Renal cortical epithelial cell (primary cell): ENCODE results near the gene FLNB. TPM values are rescaled to one million over a fixed set of nuclear protein-coding genes. Genes with fewer than 3 reads are reported as not detected.
"Not testable (repeated sequence)": the region's sequence is repeated elsewhere in the genome, so short reads cannot be mapped to it uniquely, and the experiment has no call there.

Source experiments
- DNase-seq: peaks from one replicate; pipeline ENCODE4 v3.0.0-alpha.2; 2011; ENCODE audit warnings: low read depth
- total RNA-seq: library from RNA; depleted of rRNA; stranded (reverse); fragments of >200 nt; gene quantifications from 2 replicates; pipeline ENCODE4 v1.2.3, GENCODE V29; 2014

Gene FLNB
- total RNA-seq, 1 donor from 2014 or later: 342 TPM

DNA sequence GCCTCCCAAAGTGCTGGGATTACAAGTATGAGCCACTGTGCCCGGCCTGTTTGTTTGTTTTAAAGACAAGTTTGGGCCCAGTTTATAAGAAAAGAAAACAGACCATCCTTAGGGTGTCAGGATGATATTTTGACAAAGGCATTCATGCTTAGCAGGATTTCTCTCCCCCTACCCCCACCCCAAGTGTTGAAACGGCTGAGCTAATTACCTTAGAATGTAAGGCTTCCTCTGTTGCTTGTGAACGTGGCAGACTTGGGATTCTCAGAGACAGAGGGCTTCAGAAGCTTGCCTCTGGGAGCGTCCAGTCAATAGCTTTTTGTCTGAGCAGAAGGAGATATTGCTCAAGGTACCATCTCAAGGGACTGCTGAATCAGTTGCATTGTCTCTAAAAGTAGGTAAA, 24.0 kb downstream of the FLNB start:
- DNase-seq: peak; percentile 73

DNA sequence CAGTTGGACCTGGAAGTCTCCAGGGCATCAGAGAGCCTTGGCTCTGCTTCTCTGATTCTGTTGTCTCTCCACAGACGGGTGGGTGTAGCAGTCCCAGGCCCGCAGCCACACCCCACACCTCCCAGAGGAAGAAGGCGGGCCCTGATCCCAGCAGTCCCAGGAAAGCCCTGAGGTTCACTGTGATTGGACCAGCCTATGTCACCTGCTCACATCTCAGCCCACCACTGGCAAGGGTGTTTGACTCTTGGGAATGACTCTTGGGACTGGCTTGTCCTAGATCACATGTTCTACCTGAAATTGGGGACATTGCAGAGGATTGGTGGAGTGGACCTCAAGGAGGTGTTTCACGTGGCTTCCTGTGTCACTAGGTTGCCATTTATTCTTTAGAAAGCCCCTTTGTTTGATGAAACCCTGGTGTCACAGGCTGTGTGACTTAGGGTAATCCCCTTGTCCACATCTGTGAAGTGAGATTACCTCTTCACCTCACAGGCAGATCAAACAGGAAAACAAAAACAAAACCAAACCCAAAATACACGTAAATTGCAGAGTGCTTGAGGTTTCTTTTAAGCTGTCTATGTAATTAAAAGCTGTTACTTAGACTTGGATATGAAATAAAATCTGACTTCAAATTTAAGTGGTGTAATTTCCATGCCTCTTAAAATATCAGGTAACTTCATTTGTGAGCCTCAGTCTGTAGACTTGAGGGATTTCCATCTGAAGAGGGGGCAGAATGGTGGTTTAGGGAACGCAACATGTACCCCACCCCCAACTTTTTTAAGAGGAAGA, 26.7 kb downstream of the FLNB start:
- DNase-seq: no peak

DNA sequence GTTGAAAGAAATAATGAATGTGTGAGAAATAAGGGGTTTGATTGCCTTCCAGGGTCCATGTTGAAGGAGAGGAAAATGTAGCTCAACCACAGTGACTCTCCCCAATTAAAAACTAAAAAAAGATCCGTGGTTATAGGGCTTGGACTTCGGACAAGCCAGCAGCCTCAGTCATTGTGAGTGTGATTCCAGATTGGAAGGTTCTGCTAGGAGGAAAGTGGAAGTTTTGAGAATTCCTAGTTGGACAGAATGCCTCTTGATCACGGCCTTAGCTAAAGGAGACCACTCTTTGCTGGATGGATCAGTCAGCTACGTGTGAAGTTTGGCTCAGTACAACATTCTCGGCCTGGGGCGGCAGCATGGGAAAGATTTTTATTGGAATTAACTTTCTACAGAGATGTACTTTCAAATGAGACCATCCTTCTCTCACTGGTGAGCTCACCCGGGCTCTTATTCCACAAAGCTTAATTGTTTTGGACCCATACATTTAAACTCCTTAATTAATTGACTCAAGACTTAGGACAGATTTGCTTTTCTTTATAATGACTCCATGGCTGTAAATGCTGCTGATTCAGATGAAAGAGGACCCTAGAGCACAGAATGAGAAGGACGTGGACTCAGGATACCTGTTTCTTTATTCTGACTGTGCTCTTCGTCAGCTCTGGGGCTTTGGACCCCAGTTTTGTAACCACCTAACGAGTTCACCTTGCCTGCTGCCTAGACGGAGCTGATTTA, 27.5 kb downstream of the FLNB start:
- no peak for DNase-seq

DNA sequence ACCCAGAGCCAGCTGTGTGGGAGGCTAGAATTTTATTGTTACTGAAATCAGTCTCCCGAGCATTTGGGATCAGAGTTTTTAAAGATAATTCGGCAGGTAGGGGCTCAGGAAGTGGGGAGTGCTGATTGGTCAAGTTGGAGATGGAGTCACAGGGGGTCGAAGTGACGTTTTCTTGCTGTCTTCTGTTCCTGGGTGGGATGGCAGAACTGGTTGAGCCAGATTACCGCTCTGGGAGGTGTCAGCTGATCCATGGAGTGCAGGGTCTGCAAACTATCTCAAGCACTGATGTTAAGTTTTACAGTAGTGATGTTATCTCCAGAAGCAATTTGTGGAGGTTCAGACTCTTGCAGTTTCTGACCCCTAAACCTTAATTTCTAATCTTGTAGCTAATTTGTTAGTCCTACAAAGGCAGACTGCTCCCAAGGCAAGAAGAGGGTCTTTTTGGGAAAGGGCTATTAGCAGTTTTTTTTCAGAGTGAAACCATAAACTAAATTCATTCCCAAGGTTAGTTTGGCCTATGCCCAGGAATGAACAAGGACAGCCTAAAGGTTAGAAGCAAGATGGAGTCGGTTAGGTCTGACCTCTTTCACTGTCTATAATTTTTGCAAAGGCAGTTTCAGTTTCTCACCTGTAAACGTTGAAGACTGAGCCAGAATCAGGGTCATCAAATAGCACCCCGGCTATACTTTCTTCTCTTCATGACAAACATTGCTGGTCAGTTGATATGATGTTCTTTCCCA, 28.2 kb downstream of the FLNB start:
- no peak for DNase-seq

DNA sequence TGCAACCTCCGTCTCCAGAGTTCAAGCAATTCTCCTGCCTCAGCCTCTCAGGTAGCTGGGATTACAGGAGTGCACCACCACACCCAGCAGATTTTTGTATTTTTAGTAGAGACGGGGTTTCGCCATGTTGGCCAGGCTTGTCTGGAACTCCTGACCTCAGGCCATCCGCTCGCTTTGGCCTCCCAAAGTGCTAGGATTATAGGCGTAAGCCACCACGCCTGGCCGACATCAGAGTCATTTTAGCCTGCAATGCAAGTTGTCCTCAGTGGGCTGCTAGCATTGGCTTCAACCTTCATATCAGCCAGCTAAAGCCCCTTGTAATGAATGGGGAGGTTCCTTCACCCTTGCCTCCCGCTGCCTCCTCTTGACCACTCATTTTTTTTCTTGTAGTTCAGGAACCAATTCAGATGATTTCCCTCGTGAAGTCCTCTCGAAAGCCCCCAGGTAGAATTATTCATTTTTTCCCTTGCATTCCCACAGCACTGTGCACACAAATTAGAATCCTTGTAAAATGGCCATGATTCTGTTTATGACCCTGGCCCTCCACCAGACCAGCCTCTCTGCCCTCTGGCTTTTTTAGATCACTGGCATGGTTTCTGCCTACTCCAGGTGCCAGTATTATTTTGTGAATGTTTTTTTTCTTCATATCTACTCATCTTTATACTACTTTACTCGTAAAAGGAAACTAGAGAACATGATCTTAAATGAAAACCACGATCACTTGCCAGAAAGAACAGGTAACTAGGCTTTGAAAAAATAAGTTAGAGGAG, 29.1 kb downstream of the FLNB start:
- no peak for DNase-seq

DNA sequence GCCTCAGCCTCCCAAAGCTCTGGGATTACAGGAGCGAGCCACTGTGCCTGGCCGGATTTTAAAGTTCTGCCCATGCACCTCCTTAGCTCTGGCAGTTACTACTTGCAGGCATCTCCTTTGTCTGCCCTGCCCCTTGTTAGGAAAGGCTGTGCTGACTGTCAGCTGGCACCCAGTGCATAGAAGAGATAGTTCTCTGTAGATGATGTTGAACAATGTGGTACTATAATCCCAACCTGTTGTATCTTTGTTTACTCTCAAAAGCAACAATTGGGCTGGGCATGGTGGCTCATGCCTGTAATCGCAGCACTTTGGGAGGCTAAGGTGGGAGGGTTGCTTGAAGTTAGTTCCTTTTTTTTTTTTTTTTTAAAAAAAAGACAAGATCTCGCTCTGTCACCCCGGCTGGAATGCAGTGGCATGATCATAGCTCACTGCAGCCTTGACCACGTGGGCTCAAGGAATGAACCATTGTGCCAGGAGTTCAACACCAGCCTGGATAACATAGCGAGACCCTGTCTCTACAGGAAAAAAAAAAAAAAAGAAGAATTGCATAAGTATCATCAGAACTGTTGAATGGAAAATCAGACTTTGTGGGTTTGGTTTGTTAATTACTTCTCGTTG, 30.6 kb downstream of the FLNB start:
- DNase-seq: peak; percentile 43

DNA sequence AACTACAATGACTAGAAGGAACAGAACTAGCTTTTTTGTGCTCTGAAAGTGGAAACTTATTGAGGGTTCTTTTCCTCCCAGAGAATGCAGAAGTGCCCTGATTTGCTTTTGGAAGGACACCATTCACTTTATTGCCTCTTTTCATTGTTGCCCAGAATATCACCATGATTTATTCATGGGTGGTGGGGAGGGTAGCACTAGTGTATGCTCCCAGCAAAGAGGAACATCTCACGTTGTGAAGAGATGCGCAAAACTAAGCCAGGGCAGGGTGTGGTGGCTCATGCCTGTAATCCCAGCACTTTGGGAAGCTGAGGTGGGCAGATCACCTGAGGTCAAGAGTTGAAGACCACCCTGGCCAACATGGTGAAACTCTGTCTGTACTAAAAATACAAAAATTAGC, 31.4 kb downstream of the FLNB start:
- no peak for DNase-seq

DNA sequence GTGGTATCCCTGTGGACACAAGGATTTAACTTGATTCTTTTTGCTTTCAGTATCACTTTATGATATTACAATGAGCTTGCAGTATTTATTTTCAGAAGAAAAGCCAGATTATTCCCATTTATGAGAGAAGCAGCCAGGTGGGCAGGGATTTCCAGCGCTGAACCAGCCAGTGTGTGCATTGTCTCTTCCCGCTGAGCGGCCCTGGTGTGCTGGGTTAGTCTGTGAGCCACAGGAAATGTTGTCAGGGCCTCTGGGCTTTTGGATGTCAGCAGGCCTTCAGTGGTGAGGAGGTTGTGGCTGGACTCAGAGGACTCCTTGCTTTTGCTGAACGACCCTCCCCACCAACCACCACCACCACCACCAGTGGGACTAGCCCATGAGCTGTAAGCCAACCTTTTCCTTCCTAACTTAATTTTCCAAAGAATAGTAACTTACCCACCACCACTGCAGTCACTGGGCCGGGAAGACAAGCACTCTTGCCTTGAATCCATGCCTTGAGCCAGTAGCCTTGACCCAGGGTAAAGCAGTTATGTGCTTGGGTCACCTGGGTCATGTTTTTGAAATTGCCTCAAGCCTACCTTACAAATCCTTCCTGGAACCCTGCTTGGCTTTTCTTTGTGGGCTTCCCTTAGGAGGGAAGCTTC, 33.1 kb downstream of the FLNB start:
- no peak for DNase-seq

DNA sequence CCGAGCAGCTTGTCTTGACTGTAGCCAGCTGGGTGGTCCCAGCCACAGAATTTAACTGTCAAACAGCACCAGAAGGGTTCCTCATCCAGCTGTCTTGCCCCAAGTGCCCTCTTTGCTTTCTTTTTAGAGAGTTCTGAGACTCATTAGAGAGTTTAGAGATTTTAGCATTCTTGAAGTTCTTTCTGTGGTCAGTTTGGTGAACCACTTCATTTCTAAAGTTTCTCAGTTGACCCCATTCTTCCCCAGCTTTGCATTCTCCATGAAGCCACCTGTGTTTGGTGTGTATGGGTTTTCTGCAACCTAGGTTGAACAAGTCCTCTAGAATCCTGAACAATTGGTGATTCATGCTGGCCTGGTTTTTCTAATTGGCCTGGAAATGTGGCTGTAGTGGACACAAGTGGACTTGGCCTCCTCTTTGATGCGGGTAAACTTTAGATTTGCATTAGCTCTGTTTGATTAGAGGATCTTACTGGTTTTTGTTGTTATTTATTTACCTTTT, 33.7 kb downstream of the FLNB start:
- peak; percentile 94 for DNase-seq

DNA sequence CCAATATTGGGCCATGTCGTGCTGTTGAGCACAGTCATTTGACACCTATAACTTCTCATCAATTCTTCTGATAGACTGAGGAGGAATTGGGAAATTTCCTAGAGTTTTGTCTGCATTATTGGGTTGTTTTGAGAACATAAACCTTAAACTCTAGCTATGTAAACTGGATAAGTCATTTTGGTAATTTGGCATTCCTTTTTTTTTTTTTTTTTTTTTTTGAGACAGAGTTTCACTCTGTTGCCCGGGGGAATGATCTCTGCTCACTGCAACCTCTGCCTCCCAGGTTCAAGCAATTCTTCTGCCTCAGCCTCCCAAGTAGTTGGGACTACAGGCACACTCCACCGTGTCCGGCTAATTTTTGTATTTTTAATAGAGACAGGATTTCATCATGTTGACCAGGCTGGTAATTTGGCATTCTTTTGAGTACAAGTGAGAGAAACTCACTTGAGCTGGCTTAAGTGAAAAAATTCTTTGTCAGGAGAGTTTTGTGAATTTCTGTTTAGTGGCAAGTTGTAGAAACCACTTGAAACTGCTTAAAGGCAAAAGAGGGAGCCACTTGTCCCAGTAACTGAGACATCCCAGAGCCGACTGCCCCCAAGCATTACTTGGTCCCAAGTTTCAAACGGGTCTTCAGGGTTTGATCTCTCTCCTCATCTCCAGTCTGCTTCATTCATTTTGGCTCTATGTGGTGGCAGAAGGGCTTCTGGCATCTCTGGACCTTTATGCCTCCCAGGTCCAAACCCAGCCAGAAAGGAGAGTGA, 34.9 kb downstream of the FLNB start:
- DNase-seq: no peak

DNA sequence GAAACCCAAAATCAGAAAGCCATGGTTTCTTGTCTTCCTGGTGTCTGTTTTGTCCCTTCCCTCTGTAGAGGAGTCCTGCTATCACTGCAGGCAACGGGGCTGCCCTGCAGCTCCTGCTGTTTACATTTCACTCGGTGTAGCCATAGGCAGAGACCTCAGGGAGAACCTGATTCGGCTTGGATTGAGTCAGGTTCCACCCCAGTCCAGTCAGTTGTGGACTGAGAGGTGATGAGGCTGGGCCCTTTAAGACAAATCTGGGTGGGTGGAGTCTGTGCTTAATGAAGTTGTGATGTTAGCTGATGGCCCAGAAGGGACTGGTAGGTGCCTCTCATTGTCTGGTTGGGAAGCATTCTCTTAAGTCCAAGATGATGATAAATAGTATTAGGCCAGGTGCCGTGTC, 35.7 kb downstream of the FLNB start:
- no peak for DNase-seq

DNA sequence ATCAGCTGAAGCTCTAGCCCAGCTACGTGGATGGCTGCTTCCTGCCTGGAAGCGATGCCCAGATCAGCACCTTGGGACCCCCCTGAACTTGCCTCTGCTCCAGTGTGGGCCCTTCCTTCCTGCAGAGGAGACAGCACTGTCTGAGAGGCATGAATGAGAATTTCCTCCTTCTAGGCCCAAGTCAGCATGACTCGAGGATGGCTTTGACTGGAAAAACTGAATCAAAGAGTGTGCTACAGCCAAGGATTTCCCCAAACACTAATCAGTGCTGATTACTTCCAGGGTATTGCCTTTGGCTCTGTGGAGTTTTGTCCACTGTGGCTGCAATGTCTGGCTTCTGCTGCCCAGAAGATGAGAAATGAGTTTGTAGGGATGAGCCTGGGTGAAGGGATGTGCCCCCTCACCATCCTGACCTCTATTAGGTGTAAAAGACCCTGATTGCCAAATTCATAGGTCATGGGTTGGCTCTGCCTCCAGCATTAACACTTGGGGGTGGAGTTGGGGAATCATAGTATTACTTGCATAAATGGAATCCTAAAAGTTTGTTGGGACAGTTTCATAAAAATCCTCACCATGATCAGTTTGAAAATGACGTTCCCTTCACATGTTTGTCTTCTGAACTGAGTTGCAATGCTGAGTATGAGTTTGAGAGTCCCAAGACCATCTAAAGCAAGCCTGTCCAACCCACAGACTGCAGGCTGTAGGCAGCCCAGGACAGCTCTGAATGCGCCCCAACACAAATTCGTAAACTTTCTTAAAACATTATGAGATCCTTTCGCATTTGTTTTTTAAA, 36.7 kb downstream of the FLNB start:
- no peak for DNase-seq

DNA sequence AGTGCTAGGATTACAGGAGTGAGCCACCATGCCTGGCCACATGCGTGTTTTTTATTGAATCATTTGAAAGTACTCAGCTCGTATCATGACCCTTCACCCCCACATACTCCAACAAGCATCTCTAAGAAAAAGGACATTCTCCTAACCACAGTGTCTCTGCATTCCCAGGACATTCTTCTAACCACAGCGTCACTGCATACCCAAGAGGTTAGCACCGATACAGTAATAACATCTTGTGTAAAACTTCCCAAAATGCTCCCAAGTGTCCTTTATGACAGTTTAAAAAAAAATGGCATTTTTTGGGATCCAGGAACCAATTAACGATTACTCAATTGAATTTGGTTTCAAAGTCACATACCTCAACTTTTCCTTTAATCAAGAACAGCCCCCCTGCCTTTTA, 39.6 kb downstream of the FLNB start:
- peak; percentile 73 for DNase-seq

DNA sequence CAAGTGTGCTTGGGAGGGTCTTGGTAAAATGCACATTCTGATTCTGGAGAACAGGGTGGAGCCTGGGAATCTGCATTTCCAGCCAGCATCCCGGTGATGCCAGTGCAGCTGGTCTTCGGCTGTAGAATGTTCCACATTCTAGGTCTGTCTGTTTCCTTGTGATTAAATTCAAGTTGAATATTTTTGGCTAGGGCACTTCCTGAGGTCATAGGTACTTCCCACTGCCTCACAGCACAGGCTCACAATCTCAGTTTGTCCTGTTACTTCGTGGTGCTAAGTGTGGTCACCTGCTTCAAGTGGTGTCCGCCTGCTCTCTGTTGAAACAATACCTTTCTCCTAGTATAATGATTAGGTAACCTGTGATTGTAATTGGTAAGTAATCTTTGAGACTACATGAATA, 40.1 kb downstream of the FLNB start:
- DNase-seq: peak; percentile 76

DNA sequence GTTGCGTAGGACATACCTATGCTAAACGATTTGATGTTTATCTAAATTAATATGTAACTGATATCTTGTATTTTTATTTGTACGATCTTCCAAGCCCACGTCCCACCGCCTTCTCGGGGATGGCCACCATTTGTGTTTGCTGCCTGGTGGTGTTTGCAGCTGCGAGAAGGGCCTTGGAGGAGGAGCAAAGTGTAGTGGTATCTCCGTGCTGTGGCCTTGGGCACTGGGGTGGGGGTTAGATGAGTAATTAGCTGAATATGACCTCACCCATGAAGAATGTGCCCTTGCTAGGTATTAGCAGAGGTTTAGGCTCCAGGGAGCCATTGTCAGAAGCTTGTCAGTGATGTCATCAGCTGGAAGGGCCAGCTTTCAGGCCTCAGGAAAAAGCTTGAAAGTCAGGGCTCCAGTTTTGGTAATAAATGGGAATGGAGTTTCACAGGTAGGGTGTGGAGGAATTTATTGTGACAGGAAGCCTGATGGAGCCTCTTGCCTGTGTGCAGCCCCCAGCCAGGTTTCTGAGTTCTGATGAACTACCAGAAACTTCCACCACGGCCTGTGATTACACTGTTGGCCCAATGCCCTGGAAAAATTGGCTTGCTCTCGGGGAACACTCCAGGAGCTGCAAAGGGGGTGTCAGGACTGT, 41.0 kb downstream of the FLNB start:
- DNase-seq: peak; percentile 99

DNA sequence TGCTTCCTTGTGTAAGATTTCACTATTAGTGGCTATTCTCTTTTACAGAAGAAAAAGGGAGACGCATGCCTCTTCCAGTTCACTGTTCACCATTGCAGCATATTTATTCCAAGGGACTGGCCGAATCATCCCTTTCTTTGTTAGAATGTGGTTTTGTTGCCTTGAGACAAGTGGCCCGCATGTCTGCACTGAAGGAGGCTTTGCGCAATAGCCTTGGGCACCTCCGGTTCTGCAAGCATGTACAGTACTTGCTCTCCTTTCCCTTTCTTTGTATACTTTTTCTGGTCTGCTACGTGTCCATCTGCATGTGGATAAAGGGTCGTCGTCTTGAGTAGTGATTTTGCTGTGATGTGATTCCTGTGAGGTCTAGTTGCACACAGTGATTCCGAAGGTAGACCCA, 43.0 kb downstream of the FLNB start:
- peak; percentile 95 for DNase-seq

DNA sequence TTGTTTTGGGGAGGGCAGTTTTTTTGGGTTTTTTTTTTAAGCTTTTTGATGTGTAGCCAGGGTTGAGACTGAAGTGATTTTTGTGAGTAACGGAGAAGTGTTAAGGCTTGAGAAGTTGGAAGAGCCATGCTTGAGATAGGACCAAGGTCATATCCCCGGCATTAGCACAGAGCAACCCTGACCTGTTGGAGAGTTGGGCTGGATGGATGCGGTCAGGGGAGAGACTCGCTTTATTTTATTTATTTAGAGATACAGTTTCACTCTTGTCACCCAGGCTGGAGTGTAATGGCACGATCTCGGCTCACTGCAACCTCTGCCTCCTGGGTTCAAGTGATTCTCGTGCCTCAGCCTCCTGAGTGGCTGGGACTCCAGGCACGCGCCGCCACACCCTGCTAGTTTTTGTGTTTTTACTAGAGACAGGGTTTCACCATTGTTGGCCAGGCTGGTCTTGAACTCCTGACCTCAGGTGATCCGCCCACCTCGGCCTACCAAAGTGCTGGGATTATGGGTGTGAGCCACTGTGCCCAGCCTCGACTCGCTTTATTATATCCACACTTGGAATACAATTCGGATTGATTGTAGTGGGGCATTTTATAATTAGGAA, 43.5 kb downstream of the FLNB start:
- DNase-seq: not testable (repeated sequence)
